Measurements from ENCODE around the gene CARF.

DNA sequence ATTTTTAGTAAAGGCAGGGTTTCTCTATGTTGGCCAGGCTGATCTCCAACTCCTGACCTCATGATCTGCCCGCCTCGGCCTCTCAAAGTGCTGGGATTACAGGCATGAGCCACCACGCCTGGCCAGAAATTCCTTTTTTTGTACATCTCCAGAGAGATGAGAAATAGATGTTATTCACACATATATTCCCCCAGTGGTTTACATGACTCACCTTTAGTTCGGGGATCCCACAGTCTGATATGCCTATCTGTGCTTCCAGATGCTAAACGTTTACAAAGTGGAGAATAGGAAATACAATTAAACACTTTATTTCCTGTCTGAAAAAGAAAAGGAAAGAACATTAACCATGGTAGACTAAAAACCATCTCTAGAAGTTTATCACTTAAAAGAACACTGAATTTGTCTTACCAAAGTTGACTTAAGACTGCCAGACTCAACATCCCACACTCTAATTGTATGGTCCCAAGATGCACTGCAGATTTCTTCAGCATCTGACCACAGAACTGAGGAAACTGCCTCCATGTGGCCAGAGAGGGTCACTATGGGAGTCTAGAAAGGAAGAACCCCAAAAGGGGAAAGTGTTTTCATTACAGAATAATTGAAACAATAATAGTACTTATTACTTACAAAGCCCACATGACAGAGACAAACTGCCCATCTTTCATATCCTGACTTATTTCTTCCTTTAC, 27.9 kb upstream of the CARF start:
- TF ChIP-seq, protein P1, sequence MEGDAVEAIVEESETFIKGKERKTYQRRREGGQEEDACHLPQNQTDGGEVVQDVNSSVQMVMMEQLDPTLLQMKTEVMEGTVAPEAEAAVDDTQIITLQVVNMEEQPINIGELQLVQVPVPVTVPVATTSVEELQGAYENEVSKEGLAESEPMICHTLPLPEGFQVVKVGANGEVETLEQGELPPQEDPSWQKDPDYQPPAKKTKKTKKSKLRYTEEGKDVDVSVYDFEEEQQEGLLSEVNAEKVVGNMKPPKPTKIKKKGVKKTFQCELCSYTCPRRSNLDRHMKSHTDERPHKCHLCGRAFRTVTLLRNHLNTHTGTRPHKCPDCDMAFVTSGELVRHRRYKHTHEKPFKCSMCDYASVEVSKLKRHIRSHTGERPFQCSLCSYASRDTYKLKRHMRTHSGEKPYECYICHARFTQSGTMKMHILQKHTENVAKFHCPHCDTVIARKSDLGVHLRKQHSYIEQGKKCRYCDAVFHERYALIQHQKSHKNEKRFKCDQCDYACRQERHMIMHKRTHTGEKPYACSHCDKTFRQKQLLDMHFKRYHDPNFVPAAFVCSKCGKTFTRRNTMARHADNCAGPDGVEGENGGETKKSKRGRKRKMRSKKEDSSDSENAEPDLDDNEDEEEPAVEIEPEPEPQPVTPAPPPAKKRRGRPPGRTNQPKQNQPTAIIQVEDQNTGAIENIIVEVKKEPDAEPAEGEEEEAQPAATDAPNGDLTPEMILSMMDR (conservative IDR thresholded peaks at IDR 0.05 in 1 of 2, IDR thresholded peaks at IDR 0.05 in 1 of 2; ENCODE audit: low read depth in 1 of 2, low read length in 2 of 2): no peak
- no peak for TF ChIP-seq EZH2 (IDR thresholded peaks at IDR 0.05; ENCODE audit: low read length, missing control alignments)

Data from fibroblast of lung (primary cell).